ENCODE measurements around the gene TBL1Y.
"Not testable (repeated sequence)": the region's sequence is repeated elsewhere in the genome, so short reads cannot be mapped to it uniquely, and the experiment has no call there.

The TBL1Y gene

GRCh38 chrY:7041983-7042382 lies 131.5 kb downstream of the TBL1Y start:
- H3K4me3 ChIP-seq (ENCODE audit: low read depth, low read length), result no peak overlapping the region
- no peak for TF ChIP-seq CTCF (IDR thresholded peaks at IDR 0.05; ENCODE audit: control insufficient read depth, extremely low read depth, insufficient read depth)
- no peak for DNase-seq (ENCODE audit: low read depth)

GRCh38 chrY:7052461-7052860 lies 142.0 kb downstream of the TBL1Y start:
- H3K4me3 ChIP-seq (ENCODE audit: low read depth, low read length); DNase-seq (ENCODE audit: low read depth): not testable (repeated sequence)

- TF ChIP-seq CTCF (IDR thresholded peaks at IDR 0.05; ENCODE audit: control insufficient read depth, extremely low read depth, insufficient read depth), result no peak
- DNase-seq (ENCODE audit: low read depth), result no peak
- H3K4me3 ChIP-seq (ENCODE audit: low read depth, low read length), result no peak overlapping the region
Observed at GRCh38 chrY:7056886-7057285, 146.4 kb downstream of the TBL1Y start.

GRCh38 chrY:7078725-7079124 lies 168.2 kb downstream of the TBL1Y start:
- TF ChIP-seq CTCF (IDR thresholded peaks at IDR 0.05; ENCODE audit: control insufficient read depth, extremely low read depth, insufficient read depth), result no peak
- no peak overlapping the region for H3K4me3 ChIP-seq (ENCODE audit: low read depth, low read length)
- DNase-seq (ENCODE audit: low read depth), result no peak

- not testable (repeated sequence) for H3K4me3 ChIP-seq (ENCODE audit: low read depth, low read length); DNase-seq (ENCODE audit: low read depth)
Observed at GRCh38 chrY:7080548-7080947, 170.1 kb downstream of the TBL1Y start.

GRCh38 chrY:7085606-7086005 lies 175.1 kb downstream of the TBL1Y start:
- peak; percentile 13 for DNase-seq (ENCODE audit: low read depth)
- peak; percentile 62 for TF ChIP-seq CTCF (IDR thresholded peaks at IDR 0.05; ENCODE audit: control insufficient read depth, extremely low read depth, insufficient read depth)
- no peak overlapping the region for H3K4me3 ChIP-seq (ENCODE audit: low read depth, low read length)

- H3K4me3 ChIP-seq (ENCODE audit: low read depth, low read length), result no peak overlapping the region
- DNase-seq (ENCODE audit: low read depth), result no peak
- peak; percentile 44 for TF ChIP-seq CTCF (IDR thresholded peaks at IDR 0.05; ENCODE audit: control insufficient read depth, extremely low read depth, insufficient read depth)
Observed at GRCh38 chrY:7092836-7093235, 182.3 kb downstream of the TBL1Y start.

GRCh38 chrY:7094365-7094764 lies 183.9 kb downstream of the TBL1Y start:
- DNase-seq (ENCODE audit: low read depth), result no peak

More at GRCh38 chrY:7094365-7094764, 183.9 kb downstream of the TBL1Y start:
- H3K4me3 ChIP-seq (ENCODE audit: low read depth, low read length), result no peak overlapping the region
- no peak for TF ChIP-seq CTCF (IDR thresholded peaks at IDR 0.05; ENCODE audit: control insufficient read depth, extremely low read depth, insufficient read depth)

Data from LNCaP clone FGC (cell line).